Aorta (tissue), 5 donors: ENCODE data around the gene PLIN5. TPM values are rescaled to one million over a fixed set of nuclear protein-coding genes. Genes with fewer than 3 reads are reported as not detected.
A peak's percentile ranks its signal among the peaks of the same experiment; 100 is the strongest.
"Not testable (repeated sequence)": the region's sequence is repeated elsewhere in the genome, so short reads cannot be mapped to it uniquely, and the experiment has no call there.

Source experiments
- ATAC-seq: fragments of 200-7000 bp; cut with Tn5 transposase; one replicate; pipeline ENCODE4 v1.9.1; 2022; ENCODE audit warnings: moderate library complexity; ENCODE audit not compliant: low FRiP score
- DNase-seq, 2 donors: peaks; one replicate each; pipeline ENCODE4 v3.0.0-alpha.2; 2020
- H3K27ac ChIP-seq, 2 donors: one replicate each; pipeline ENCODE4 v1.5.1; 2013; ENCODE audit warnings: low read length in 2 of 2, mild to moderate bottlenecking in 2 of 2, moderate library complexity in 2 of 2, control low read depth in 1 of 2, inconsistent platforms in 1 of 2, low read depth in 1 of 2
- H3K27me3 ChIP-seq, 2 donors: one replicate each; pipeline ENCODE4 v1.6.1; 2013; ENCODE audit warnings: control low read depth in 1 of 2, low read length in 1 of 2, mild to moderate bottlenecking in 1 of 2, moderate library complexity in 1 of 2; ENCODE audit not compliant: insufficient read depth in 2 of 2, control insufficient read depth in 1 of 2
- H3K36me3 ChIP-seq, 2 donors: one replicate each; pipeline ENCODE4 v1.6.1; 2013; ENCODE audit warnings: control low read depth in 1 of 2, low read length in 1 of 2, mild to moderate bottlenecking in 1 of 2; ENCODE audit not compliant: insufficient read depth in 2 of 2, control insufficient read depth in 1 of 2
- H3K4me1 ChIP-seq, 2 donors: one replicate each; pipeline ENCODE4 v1.6.1; 2013; ENCODE audit warnings: low read length in 2 of 2, control low read depth in 1 of 2, mild to moderate bottlenecking in 1 of 2, moderate library complexity in 1 of 2; ENCODE audit not compliant: insufficient read depth in 2 of 2, control insufficient read depth in 1 of 2
- H3K4me3 ChIP-seq, 2 donors: one replicate each; pipeline ENCODE4 v1.5.1; 2013; ENCODE audit warnings: low read length in 2 of 2, control low read depth in 1 of 2, mild to moderate bottlenecking in 1 of 2
- H3K9me3 ChIP-seq: one replicate; pipeline ENCODE4 v1.6.1; 2013; ENCODE audit warnings: mild to moderate bottlenecking, low read length; ENCODE audit not compliant: control insufficient read depth
- WGBS, 2 donors: extraction: QIAGEN DNeasy Blood & Tissue Kit; methylation state at CpG; one replicate each; pipeline ENCODE4 v1.1.7; 2013; 5-methylcytosine and 5-hydroxymethylcytosine counted together
- intact Hi-C, 2 donors: fragments of 100-400 bp; cut with DNase I; formaldehyde crosslinking; loops; one replicate each; pipeline versions ENCODE4 v1.14.2 to v1.15.0; 2022
- polyA plus RNA-seq, 2 donors: library from polyadenylated mRNA; stranded (reverse); fragments of 200-250 nt; gene quantifications; one replicate each; pipeline ENCODE4 v1.2.3, GENCODE V29; 2013
- total RNA-seq, 2 donors: library from RNA; stranded (reverse); fragmentation: NEBNext Ultra II Directional; extraction: Animal tissue kit (Norgen Biotek cat#: 25700); gene quantifications; one replicate each; pipeline ENCODE4 v1.2.1, GENCODE V29; 2021
- donor health status: healthy with polysubstance abuse.
- donor health status: Bipolar disorder and iron deficiency.
- donor health status: DM: no; HTN: no; CAD: no.
- donor health status: DM: no; HTN: no; CAD: no.
- donor health status: DM: yes; HTN: yes; CAD: no.

The PLIN5 gene
- total and polyA plus RNA-seq, 4 donors = 0.38 to 3.8 (median 2.2) TPM

GRCh38 chr19:4528843-4529242 lies 6.2 kb downstream of the PLIN5 start:
- Histone ChIP-seq H3K27ac (no peak overlapping the region), H3K9me3 (no peaks in the 10 kb centered on the region), H3K4me3 (no peak overlapping the region), H3K4me1 (no peaks in the 10 kb centered on the region), H3K36me3 (no peaks in the 10 kb centered on the region), H3K27me3 (no peaks in the 10 kb centered on the region)
- intact Hi-C loops = loop anchor here in 1 of 2 donors (10.0 kb wide), 1 partner anchor 264 kb away; no protein-coding TSS in a partner anchor
- ATAC-seq = no peak
- DNase-seq = no peak
- 76 to 78% methylated on average over 15 of the region's 15 CpGs for WGBS, 2 donors

GRCh38 chr19:4527377-4527776 lies 7.6 kb downstream of the PLIN5 start:
- intact Hi-C loops = loop anchor here in 1 of 2 donors (10.0 kb wide), 1 partner anchor 263 kb away; no protein-coding TSS in a partner anchor
- ATAC-seq, DNase-seq, H3K36me3 ChIP-seq, H3K4me3 ChIP-seq, H3K4me1 ChIP-seq, H3K27me3 ChIP-seq, H3K9me3 ChIP-seq, H3K27ac ChIP-seq: not testable (repeated sequence)
- 88 to 92% methylated on average over 8 of the region's 8 CpGs for WGBS, 2 donors

- ATAC-seq = no peak
- no peaks in the 10 kb centered on the region for H3K36me3 ChIP-seq
- no peak for DNase-seq
- H3K27me3 ChIP-seq = no peaks in the 10 kb centered on the region
- 77 to 82% methylated on average over 23 of the region's 23 CpGs for WGBS, 2 donors
- intact Hi-C loops = loop anchor here in 1 of 2 donors (10.0 kb wide), 1 partner anchor 261 kb away; no protein-coding TSS in a partner anchor
- no peaks in the 10 kb centered on the region for H3K4me1 ChIP-seq
- no peaks in the 10 kb centered on the region for H3K9me3 ChIP-seq
- H3K27ac ChIP-seq = no peak overlapping the region
- H3K4me3 ChIP-seq = no peak overlapping the region
Measured at GRCh38 chr19:4525563-4526002, 9.4 kb downstream of the PLIN5 start.

GRCh38 chr19:4524808-4525562 lies 10.0 kb downstream of the PLIN5 start:
- no peaks in the 10 kb centered on the region for H3K9me3 ChIP-seq
- no peaks in the 10 kb centered on the region for H3K36me3 ChIP-seq
- H3K4me1 ChIP-seq = no peaks in the 10 kb centered on the region
- peak in 1 of 2 donors; percentile 88 for DNase-seq
- intact Hi-C loops = loop anchor here (5.0 to 10.0 kb wide), 2 partner anchors 258 to 260 kb away; no protein-coding TSS in a partner anchor
- ATAC-seq = peak; percentile 65
- no peak overlapping the region for H3K27ac ChIP-seq
- WGBS, 2 donors = 67 to 68% methylated on average over 23 of the region's 23 CpGs
- H3K27me3 ChIP-seq = no peaks in the 10 kb centered on the region
- no peak overlapping the region for H3K4me3 ChIP-seq

GRCh38 chr19:4523306-4524110 lies 11.5 kb downstream of the PLIN5 start:
- Histone ChIP-seq H3K36me3 (no peaks in the 10 kb centered on the region), H3K27me3 (no peaks in the 10 kb centered on the region), H3K4me1 (no peaks in the 10 kb centered on the region), H3K4me3 (no peak overlapping the region), H3K27ac (no peak overlapping the region), H3K9me3 (no peaks in the 10 kb centered on the region)
- no peak for ATAC-seq
- no peak for DNase-seq
- 76 to 77% methylated on average over 51 to 53 of the region's 53 CpGs for WGBS, 2 donors
- intact Hi-C loops = loop anchor here (5.0 to 10.0 kb wide), 2 partner anchors 256 to 259 kb away; no protein-coding TSS in a partner anchor

- DNase-seq = no peak
- H3K27me3 ChIP-seq = no peaks in the 10 kb centered on the region
- intact Hi-C loops = loop anchor here (5.0 to 10.0 kb wide), 2 partner anchors 255 to 258 kb away; no protein-coding TSS in a partner anchor
- H3K27ac ChIP-seq = no peak overlapping the region
- no peaks in the 10 kb centered on the region for H3K9me3 ChIP-seq
- no peaks in the 10 kb centered on the region for H3K4me1 ChIP-seq
- no peak for ATAC-seq
- no peaks in the 10 kb centered on the region for H3K36me3 ChIP-seq
- 82% methylated on average over 15 of the region's 15 CpGs for WGBS, 2 donors
- H3K4me3 ChIP-seq = no peak overlapping the region
Measured at GRCh38 chr19:4522291-4523002, 12.6 kb downstream of the PLIN5 start.

- H3K27ac ChIP-seq = no peak overlapping the region
- H3K36me3 ChIP-seq = no peaks in the 10 kb centered on the region
- WGBS, 2 donors = 83 to 84% methylated on average over 5 of the region's 5 CpGs
- no peak overlapping the region for H3K4me3 ChIP-seq
- ATAC-seq (no peak), DNase-seq (no peak)
- no peaks in the 10 kb centered on the region for H3K4me1 ChIP-seq
- no peaks in the 10 kb centered on the region for H3K9me3 ChIP-seq
- H3K27me3 ChIP-seq = no peaks in the 10 kb centered on the region
- intact Hi-C loops = loop anchor here (5.0 to 10.0 kb wide), 2 partner anchors 255 to 257 kb away; no protein-coding TSS in a partner anchor
Measured at GRCh38 chr19:4521888-4522242, 13.2 kb downstream of the PLIN5 start.

GRCh38 chr19:4521170-4521887 lies 13.7 kb downstream of the PLIN5 start:
- Histone ChIP-seq H3K36me3 (no peaks in the 10 kb centered on the region), H3K9me3 (no peaks in the 10 kb centered on the region), H3K4me3 (no peak overlapping the region), H3K27ac (no peak overlapping the region), H3K27me3 (no peaks in the 10 kb centered on the region), H3K4me1 (no peaks in the 10 kb centered on the region)
- DNase-seq = no peak
- no peak for ATAC-seq
- WGBS, 2 donors = 79 to 90% methylated on average over 11 of the region's 11 CpGs
- intact Hi-C loops = loop anchor here (5.0 to 10.0 kb wide), 2 partner anchors 254 to 257 kb away; no protein-coding TSS in a partner anchor
